HG03025 (cell line): ENCODE data around the gene ZNF584.

Experiments
- ATAC-seq: cut with Tn5 transposase; IDR thresholded peaks from one replicate; pipeline ENCODE4 v1.9.1; 2021; ENCODE audit warnings: mild to moderate bottlenecking, moderate library complexity; ENCODE audit not compliant: unreplicated experiment, low FRiP score

ZNF584 gene

GRCh38 chr19:58385891-58386575 is 22.4 kb upstream of the ZNF584 start:
- peak; percentile 20 for ATAC-seq

- ATAC-seq: peak; percentile 67
Observed at GRCh38 chr19:58386576-58387337, 21.7 kb upstream of the ZNF584 start, which contains the start of gene RPS5. RPS5 (plus strand) TSS chr19:58387269; CDS start chr19:58388138, 869 bp downstream.

- ATAC-seq: no peak
Observed at GRCh38 chr19:58387338-58388174, 20.9 kb upstream of the ZNF584 start.

- no peak for ATAC-seq
Observed at GRCh38 chr19:58388175-58388526, 20.3 kb upstream of the ZNF584 start.

- no peak for ATAC-seq
Observed at GRCh38 chr19:58392945-58393724, 15.3 kb upstream of the ZNF584 start.

GRCh38 chr19:58393725-58394033 is 14.8 kb upstream of the ZNF584 start:
- ATAC-seq: no peak

GRCh38 chr19:58394821-58395219 is 13.6 kb upstream of the ZNF584 start:
- ATAC-seq: no peak

- no peak for ATAC-seq
Observed at GRCh38 chr19:58395220-58395978, 13.1 kb upstream of the ZNF584 start, which contains the start of gene RNF225. RNF225 (plus strand) TSS chr19:58395656; CDS start chr19:58396090, 434 bp downstream.

- no peak for ATAC-seq
Observed at GRCh38 chr19:58395979-58396627, 12.3 kb upstream of the ZNF584 start.

GRCh38 chr19:58396691-58397532 is 11.5 kb upstream of the ZNF584 start:
- no peak for ATAC-seq

- ATAC-seq: no peak
Observed at GRCh38 chr19:58397533-58398037, 10.9 kb upstream of the ZNF584 start.

GRCh38 chr19:58398087-58398486 is 10.4 kb upstream of the ZNF584 start:
- no peak for ATAC-seq

GRCh38 chr19:58398545-58398944 is 9.9 kb upstream of the ZNF584 start:
- ATAC-seq: no peak

- ATAC-seq: no peak
Observed at GRCh38 chr19:58399903-58400302, 8.5 kb upstream of the ZNF584 start.

GRCh38 chr19:58400316-58400915 is 8.0 kb upstream of the ZNF584 start:
- no peak for ATAC-seq

- ATAC-seq: peak; percentile 98
Observed at GRCh38 chr19:58400916-58401839, 7.3 kb upstream of the ZNF584 start.
